Non-pigmented ciliary epithelial cell (primary cell): ENCODE data around the gene CAPZA1.
A peak's percentile ranks its signal among the peaks of the same experiment; 100 is the strongest.

Experiments used
- DNase-seq: peaks from one replicate; pipeline ENCODE4 v3.0.0-alpha.2; 2010; ENCODE audit warnings: low read depth

Gene CAPZA1

DNA sequence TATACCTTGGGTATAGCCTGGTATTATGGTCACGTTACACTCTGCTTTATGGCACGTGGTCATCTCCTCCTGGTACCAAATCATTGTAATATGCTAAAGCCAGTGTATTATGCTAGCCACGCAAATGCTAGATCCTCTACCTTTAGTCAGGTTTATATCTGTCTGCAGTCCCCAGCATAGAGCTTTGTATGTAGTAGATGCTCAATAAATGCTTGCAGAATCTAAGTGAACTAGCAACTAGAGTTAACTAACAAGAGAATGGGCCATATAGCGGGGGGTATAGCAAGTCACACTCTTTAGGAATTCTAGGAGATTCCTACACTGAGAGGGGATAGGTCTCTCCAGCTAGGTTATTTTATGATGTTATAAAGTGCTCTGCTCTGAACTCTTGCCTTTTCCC is 57.9 kb downstream of the CAPZA1 start:
- no peak for DNase-seq

DNA sequence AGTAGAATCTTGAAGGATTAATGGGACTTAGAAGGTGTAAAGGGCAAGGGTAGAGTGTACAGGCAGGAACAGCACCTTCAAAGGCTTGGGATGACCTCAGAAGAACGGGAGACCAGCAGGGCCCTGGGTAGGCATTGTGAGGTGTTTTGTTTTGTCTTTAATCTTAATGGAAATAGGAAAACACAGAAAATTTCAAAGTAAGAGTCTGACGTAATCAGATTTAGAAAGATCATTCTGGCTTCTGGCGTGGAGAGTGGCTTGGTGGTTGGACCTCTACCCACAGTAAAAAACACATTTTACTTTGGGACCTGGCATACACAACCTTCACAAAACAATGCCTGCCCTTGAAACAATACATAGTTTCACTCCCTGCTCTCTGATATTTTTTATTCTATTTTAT is 59.0 kb downstream of the CAPZA1 start:
- DNase-seq: no peak

DNA sequence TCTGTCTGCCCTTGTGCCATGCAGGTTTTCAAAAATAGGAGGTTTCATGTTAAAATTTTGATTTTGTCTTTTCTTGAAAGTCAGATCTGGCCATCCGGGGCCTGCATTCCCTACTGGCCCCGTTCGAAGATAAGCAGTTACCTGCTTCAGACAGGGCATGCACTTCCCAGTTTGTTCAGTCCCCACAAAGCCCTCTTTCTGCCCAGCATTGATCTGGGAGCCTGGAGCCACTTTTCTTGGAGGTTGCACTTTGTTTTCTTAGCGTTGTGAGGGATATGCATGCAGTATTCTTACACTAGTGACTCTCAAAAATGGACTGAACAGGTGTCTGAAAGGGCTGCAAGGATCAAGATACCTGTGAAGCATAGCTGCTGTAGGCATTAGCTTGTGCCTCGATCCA is 66.3 kb downstream of the CAPZA1 start:
- DNase-seq: no peak

DNA sequence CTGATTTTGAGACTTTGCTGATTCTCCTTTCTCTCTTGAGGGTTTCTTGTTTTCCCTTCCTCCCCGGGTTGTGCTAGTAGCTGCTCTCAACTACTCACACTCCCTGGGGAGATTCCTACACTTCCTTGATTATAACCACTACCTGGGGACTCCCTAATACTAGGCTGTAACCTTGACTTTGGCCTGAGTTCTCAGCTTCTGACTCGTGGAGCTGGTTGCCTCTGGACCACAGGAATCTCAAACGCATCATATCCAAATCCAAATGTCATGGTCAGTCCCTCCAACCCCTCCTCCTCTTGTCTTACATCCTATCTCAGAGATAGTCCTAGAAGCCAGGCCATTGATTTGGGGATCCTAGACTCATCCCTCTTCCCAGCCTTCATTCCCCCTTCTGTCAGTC is 66.8 kb downstream of the CAPZA1 start:
- DNase-seq: no peak

DNA sequence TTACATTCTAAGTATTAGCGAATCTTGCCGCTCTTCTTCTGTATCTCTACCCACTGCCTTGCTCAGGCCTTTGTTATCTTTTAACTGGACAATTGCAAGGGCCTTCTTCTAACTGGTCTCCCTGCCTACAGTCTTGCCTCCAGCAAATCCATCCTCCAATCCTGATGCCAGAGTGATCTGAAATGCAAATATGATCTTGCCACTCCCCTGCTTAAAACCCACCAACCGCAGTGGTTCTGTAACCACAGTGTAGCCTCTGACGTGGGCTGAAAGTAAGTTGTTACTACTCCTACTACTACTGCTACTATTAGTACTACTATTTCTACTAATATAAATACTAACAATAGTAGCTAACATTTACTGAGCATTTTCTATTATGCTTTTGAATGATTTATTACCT is 67.2 kb downstream of the CAPZA1 start:
- no peak for DNase-seq

DNA sequence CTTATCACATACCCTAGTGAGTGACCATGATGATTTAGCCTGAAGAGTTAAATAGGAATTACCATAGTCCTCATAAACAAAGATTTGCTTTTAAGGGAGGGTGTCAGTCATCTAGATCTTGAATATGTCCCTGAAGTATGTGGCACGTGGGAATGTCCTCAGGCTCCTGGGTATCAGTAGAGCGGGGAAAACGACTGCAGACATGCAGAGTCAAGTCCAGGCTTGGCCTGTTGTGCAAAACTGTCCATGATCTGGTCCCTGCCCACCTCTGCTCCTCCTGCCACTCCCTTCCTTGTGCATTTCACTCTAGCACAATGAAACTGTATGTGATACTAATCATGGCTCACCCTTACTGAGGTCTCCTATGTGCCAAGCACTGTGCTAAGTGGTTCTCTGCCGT is 67.7 kb downstream of the CAPZA1 start:
- DNase-seq: no peak

DNA sequence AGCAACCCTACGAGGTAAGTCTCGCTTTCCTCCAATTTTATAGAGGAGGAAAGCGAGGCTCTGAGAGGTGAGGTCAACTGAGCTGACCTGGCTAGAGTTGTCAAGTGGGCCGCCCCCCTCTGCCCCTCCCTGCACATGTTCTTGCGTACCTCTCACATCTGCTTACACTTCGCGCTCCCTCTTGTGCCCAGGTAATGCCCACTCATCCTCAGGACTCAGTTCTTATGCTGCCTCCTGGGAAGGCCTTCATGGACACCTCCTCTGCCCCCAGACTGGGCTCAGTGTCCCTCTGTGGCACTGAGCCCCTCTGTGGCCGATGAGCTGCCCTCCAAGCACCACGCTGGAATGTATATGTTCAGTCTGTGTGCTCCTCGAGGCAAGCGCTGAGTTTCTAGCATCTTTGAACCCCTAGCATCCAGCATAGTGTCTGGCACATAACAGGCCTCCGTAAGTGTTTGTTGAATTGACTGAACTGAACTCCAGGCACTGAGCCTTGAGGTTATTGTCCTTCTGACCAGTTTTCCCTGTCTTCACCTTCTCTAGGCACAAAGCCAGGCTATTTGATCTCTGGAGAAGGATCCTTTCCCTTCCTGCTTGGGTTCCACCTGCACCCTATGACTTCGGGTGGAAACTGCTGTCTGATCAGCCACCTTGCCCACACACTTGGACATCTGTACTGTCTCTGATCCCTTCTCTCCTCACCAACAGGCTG is 68.3 kb downstream of the CAPZA1 start:
- DNase-seq: no peak

DNA sequence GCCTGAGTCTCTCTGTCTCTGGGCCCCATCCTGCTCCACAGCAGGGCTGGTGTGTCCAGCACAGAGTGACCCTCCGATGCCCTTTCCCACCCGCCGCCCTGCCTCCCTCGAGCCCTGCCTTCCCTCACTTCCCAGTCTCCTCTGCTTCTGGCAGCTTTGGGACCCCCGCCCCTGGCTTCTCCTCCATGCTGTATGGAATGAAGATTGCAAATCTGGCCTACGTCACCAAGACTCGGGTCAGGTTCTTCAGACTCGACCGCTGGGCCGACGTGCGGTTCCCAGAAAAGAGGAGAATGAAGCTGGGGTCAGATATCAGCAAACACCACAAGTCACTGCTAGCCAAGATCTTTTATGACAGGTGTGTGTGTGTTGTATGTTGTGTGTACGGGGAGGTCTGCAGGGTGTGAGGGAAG is 69.2 kb downstream of the CAPZA1 start:
- no peak for DNase-seq

DNA sequence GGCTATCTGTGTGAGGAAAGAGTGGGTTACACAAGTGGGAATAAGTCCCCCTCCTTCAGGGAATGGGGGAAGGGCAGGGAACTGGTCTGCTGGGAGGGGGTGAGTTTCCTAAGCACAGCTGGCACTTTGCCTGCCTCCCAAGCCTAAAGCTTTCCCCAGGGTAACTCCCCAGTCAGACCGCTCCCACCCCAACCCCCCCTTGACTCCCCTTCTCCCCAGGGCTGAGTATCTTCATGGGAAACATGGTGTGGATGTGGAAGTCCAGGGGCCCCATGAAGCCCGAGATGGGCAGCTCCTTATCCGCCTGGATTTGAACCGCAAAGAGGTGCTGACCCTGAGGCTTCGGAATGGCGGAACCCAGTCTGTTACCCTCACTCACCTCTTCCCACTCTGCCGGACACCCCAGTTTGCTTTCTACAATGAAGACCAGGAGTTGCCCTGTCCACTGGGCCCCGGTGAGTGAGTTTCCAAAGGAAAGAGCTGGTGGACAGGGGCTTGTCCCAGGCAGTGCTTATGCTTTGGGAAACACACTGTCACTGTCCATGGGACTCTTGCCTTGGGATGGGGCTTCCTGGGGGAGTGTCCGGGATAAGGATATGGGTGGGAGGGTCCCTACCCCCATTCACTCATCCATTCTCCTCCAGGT is 69.7 kb downstream of the CAPZA1 start:
- no peak for DNase-seq

DNA sequence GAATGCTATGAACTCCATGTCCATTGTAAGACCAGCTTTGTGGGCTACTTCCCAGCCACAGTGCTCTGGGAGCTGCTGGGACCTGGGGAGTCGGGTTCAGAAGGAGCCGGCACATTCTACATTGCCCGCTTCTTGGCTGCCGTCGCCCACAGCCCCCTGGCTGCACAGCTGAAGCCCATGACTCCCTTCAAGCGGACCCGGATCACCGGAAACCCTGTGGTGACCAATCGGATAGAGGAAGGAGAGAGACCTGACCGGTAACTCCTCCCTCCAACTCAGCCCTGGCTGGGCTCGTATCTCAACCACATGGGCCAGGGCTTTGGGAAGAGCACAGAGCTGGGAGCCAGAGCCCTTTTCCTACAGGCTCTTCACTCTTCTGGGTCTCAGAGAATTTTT is 70.2 kb downstream of the CAPZA1 start:
- DNase-seq: no peak

DNA sequence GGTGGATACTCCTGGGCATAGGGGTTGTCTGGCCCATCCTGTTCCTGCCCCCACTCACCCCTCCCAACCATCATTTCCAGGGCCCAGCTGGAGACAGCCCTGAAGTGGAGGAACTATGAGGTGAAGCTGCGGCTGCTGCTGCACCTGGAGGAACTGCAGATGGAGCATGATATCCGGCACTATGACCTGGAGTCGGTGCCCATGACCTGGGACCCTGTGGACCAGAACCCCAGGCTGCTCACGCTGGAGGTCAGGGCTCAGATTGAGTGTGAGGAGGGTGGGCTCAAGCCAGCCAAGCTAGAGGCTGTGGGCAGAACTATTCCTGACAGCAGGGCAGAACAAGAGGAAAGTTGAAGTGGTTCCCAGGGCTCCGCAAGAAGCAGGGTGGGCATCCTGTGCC is 73.0 kb downstream of the CAPZA1 start:
- no peak for DNase-seq

DNA sequence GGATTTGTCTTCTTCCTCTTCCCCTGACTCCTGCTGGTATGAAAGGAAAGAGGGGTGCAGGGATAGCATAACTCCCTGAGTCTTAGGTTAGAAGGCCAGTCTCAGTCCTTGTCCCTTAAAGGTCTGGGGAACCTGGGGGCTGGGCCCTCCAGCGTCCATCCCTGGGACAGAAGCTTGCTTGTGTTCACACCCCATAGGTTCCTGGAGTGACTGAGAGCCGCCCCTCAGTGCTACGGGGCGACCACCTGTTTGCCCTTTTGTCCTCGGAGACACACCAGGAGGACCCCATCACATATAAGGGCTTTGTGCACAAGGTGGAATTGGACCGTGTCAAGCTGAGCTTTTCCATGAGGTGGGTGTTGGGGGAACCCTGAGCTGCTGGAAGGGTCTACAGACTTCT is 74.2 kb downstream of the CAPZA1 start:
- no peak for DNase-seq

DNA sequence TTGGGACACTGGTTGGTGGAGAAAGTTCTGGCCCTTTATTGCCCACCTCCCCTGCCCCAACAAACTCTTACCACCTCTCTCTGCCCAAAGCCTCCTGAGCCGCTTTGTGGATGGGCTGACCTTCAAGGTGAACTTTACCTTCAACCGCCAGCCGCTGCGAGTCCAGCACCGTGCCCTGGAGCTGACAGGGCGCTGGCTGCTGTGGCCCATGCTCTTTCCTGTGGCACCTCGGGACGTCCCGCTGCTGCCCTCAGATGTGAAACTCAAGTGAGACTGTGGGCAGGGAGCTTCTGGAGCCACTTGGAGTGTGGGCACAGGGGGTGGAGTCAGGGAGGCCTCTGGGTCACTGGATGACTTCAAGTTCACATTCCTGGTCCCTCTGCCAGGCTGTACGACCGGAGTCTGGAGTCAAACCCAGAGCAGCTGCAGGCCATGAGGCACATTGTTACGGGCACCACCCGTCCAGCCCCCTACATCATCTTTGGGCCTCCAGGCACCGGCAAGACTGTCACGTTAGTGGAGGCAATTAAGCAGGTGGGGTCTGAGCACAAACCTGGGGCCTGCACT is 74.8 kb downstream of the CAPZA1 start:
- no peak for DNase-seq

DNA sequence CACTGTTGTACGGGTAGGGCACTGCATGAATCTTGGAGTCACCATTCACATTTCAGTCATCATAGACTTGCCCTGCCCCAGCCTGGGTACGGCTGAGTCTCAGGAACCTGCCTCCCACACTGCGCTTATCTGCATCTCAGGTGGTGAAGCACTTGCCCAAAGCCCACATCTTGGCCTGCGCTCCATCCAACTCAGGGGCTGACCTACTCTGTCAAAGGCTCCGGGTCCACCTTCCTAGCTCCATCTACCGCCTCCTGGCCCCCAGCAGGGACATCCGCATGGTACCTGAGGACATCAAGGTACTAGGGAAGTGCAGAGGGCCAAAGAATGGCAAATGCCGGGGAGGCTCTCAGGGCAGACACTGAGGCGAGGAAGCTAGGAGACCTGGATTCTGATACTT is 75.6 kb downstream of the CAPZA1 start:
- no peak for DNase-seq

DNA sequence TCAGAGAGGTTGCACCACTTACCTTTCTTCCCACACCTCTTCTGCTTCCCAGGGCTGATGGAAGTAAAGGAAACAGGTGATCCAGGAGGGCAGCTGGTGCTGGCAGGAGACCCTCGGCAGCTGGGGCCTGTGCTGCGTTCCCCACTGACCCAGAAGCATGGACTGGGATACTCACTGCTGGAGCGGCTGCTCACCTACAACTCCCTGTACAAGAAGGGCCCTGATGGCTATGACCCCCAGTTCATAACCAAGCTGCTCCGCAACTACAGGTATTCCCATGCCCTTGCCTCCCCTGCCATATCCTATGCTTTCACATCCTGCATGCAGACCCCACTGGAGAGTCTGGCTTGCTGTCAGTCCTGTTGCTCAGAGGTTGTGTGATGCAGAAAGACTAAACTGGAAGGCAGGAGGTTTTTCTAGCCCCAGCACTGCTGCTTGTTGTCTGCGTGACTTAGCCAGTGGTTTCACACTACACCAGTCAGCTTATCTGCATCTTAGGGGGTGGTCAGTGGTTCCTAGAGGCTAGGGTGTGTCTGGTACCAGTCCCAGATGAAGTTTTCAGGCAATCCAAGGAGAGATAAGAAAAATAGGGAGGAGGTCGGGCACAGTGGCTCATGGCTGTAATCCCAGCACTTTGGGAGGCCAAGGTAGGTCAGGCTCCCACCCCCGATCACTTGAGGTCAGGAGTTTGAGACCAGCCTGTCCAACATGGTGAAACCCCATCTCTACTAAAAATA is 77.1 kb downstream of the CAPZA1 start:
- no peak for DNase-seq

DNA sequence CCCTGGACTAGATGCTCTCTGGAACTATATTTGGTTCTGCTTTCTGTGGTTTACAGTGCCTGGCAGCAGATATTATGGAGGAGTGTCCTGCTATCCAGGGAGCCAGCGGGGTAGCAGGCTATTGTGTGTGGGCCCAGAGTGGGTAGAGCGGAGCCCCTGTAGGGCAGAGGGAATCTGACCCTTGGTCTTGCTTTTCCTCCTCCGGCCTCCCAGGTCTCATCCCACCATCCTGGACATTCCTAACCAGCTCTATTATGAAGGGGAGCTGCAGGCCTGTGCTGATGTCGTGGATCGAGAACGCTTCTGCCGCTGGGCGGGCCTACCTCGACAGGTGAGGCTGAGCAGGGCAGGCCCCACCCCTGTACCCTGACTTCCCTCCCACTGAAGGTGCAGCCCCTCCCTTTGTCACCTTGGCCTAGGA is 78.2 kb downstream of the CAPZA1 start:
- no peak for DNase-seq

DNA sequence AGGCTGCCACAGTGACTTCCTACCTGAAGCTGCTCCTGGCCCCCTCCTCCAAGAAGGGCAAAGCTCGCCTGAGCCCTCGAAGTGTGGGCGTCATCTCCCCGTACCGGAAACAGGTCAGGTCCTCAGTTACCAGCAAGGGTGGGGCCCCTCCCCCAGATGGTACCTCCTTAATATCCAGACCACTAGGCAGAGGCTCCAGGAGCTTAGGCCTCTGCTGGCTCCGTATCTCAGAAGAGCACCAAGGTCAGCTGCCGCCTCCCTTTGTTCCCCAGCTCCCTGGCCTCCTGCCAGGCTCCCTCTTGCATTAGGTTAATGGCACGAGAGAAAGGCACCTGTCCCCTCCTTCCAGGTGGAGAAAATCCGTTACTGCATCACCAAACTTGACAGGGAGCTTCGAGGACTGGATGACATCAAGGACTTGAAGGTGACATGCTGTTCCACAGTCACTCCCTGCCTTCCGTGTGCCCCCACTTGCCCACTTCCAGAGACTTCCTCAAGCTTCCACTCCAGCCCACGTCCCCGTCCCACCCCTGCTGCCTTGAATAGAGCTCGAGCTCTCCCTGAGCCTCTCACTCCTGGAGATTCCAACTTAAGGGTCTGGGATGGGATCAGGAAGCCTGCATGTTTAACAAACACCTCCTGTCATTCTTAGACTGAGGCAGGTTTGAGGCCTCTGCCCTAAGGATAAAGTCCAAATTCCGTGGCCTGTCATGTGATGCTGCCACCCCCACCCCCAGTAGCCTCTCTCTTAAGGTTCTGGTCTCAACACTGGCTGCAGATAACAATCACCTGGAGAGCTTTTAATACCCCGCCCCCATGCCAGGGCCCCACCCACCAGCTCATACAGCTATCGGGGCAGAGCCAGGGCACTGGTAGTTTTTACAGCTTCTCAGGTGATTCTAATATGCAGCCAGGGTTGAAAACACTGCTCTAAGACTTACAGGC is 79.0 kb downstream of the CAPZA1 start:
- DNase-seq: no peak

DNA sequence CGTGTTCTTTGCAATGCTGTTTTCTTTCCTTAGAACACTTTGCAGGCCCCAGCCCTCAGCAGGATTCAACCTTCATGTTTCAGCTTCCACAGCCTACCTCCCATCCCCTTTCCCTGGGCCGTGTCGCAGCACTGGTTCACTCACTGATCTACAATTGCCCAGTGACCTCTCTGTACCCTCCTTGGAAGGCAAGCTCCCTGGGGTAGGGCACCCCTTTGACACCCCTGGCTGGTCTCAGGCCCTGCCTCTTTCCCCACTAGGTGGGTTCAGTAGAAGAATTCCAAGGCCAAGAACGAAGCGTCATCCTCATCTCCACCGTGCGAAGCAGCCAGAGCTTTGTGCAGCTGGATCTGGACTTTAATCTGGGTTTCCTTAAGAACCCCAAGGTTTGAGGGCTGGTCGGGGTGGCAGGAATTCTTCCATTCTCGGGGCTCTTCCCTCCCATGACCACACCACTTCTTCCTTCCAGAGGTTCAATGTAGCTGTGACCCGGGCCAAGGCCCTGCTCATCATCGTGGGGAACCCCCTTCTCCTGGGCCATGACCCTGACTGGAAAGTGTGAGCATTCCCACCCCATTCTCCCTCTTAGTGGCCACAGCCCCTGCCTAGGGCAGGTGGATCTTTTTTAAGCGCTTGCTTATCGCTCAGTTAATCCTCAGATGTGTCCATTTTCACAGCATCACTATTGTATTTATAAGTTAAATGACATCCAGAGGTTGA is 80.0 kb downstream of the CAPZA1 start:
- DNase-seq: no peak

DNA sequence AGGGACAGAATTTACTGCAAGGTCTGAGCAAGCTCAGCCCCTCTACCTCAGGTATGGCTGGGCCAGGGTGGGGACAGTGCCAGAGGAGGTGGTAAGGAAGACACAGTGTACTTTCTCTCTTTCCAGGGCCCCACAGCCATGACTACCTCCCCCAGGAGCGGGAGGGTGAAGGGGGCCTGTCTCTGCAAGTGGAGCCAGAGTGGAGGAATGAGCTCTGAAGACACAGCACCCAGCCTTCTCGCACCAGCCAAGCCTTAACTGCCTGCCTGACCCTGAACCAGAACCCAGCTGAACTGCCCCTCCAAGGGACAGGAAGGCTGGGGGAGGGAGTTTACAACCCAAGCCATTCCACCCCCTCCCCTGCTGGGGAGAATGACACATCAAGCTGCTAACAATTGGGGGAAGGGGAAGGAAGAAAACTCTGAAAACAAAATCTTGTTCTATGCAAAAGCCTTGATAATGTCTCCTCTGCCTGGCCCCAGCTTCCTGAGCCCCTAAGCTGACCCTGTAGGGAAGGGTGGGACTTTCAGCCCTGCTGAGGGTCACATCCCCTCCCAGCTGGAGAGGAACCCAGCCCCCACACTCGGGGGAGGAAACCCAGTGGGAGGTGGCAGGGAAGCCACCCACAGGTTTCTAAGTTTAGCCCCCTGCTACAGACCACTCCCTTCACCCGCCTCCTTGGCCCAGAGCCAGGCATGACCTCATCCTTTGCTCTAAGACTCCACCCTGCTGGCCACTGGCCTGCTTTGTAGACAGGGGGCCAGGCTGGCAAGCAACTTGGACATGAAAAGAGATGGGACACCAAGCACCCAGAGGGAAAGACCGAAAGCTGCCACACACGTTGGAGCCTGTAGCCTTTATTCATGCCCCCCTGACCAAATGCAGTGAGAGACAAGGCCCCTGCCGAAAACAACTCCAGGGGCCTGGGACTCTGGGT is 80.9 kb downstream of the CAPZA1 start:
- DNase-seq: peak; percentile 92
